HG03432 (cell line): ENCODE measurements around the gene RAB25.

Experiments used
- ATAC-seq: cut with Tn5 transposase; IDR thresholded peaks from one replicate; pipeline ENCODE4 v1.9.1; 2021; ENCODE audit warnings: mild to moderate bottlenecking, moderate library complexity; ENCODE audit not compliant: unreplicated experiment

The RAB25 gene

GRCh38 chr1:156100205-156100995, 39.4 kb downstream of the RAB25 start:
- ATAC-seq: no peak

GRCh38 chr1:156101880-156102279, 40.9 kb downstream of the RAB25 start:
- ATAC-seq: no peak

- no peak for ATAC-seq
Measured at GRCh38 chr1:156102633-156103511, 41.9 kb downstream of the RAB25 start.

- ATAC-seq: no peak
Measured at GRCh38 chr1:156103521-156103947, 42.6 kb downstream of the RAB25 start.

GRCh38 chr1:156104065-156104810, 43.3 kb downstream of the RAB25 start:
- ATAC-seq: no peak

- no peak for ATAC-seq
Measured at GRCh38 chr1:156104861-156105832, 44.2 kb downstream of the RAB25 start.

GRCh38 chr1:156106624-156107488, 45.9 kb downstream of the RAB25 start:
- ATAC-seq: peak; percentile 8

- ATAC-seq: no peak
Measured at GRCh38 chr1:156108057-156108456, 47.1 kb downstream of the RAB25 start.

- no peak for ATAC-seq
Measured at GRCh38 chr1:156108664-156109241, 47.8 kb downstream of the RAB25 start.

- ATAC-seq: no peak
Measured at GRCh38 chr1:156110252-156110651, 49.3 kb downstream of the RAB25 start.

- ATAC-seq: no peak
Measured at GRCh38 chr1:156111355-156111962, 50.5 kb downstream of the RAB25 start.

- no peak for ATAC-seq
Measured at GRCh38 chr1:156112276-156113137, 51.5 kb downstream of the RAB25 start.

GRCh38 chr1:156113282-156113950, 52.5 kb downstream of the RAB25 start:
- no peak for ATAC-seq

- ATAC-seq: peak; percentile 78
Measured at GRCh38 chr1:156114101-156114918, 53.4 kb downstream of the RAB25 start, which contains the start of gene LMNA. LMNA (plus strand) TSS chr1:156114711; CDS start chr1:156114919, 208 bp downstream.

- ATAC-seq: no peak
Measured at GRCh38 chr1:156114919-156115513, 54.1 kb downstream of the RAB25 start.
